SU-DHL-6 (cell line): Measurements from ENCODE around the gene HSPA1A.

Experiments
- EZH2phosphoT487 ChIP-seq: fragments of 200-600 bp; sonication (generic), shearing (Covaris generic); conservative IDR thresholded peaks from 2 replicates; pipeline ENCODE4 v1.6.1; 2018; ENCODE audit warnings: mild to moderate bottlenecking, antibody characterized with exemption, low read length, moderate library complexity, mixed read lengths
- TF ChIP-seq, protein P1 (sequence below): fragments of 200-600 bp; sonication (generic); IDR thresholded peaks from one replicate; pipeline ENCODE4 v1.5.1; 2017; ENCODE audit warnings: antibody characterized with exemption, mild to moderate bottlenecking, low read length, moderate library complexity; ENCODE audit not compliant: insufficient read depth, poor library complexity, severe bottlenecking

DNA sequence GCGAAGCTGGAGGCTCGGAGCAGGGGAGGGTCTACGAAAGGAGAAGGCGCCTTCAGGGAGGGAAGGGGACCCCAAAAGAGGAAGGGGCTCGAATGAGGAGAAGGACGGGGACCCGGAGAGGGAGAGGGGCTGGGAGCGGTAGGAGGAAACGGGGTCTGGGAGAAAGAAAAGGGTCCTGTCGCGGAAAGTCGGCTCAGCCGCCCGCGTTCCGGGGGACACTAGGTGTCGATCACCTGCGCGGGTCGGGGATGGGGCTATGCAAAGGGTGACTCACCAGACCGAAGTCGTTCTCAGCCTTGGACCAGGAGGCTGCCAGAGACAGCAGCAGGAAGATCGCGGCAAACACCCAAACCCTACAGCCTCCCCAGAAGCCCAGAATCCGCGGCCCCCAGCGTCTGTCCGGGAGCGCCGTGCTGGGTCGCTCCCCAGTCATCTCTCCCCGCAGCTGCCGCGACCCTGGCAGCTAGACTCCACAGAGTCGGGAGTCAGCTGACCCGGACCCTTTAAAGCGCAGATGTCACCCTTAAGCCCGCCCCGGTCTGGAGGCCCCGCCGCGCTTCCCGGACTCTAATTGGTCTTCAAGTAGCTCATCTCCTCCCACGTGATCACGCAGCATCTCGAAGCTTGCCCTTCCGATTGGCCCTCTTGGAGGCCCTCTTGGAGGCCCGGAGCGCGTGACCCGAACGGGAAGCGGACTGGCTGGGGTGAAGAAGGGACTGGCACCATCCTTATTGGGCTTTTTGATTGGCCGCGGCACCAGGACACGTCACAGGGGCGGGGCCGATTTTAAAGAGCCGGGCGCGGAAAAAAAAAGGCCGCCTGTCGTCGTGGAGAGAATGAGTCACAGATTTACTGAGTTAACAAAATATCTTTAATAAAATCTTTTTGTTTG, 47.2 kb downstream of the HSPA1A start, which contains the start of gene NEU1:
- TF ChIP-seq, protein P1, sequence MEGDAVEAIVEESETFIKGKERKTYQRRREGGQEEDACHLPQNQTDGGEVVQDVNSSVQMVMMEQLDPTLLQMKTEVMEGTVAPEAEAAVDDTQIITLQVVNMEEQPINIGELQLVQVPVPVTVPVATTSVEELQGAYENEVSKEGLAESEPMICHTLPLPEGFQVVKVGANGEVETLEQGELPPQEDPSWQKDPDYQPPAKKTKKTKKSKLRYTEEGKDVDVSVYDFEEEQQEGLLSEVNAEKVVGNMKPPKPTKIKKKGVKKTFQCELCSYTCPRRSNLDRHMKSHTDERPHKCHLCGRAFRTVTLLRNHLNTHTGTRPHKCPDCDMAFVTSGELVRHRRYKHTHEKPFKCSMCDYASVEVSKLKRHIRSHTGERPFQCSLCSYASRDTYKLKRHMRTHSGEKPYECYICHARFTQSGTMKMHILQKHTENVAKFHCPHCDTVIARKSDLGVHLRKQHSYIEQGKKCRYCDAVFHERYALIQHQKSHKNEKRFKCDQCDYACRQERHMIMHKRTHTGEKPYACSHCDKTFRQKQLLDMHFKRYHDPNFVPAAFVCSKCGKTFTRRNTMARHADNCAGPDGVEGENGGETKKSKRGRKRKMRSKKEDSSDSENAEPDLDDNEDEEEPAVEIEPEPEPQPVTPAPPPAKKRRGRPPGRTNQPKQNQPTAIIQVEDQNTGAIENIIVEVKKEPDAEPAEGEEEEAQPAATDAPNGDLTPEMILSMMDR, result no peak
- TF ChIP-seq EZH2phosphoT487, result no peak
